ENCODE results near the gene ANXA7.

The ANXA7 gene

GRCh38 chr10:73388228-73388627 is 25.6 kb downstream of the ANXA7 start:
- no peak overlapping the region for H3K4me3 Mint-ChIP-seq
- H3K9me3 Mint-ChIP-seq: peaks cover 3% of the 10 kb centered on the region
- no peaks in the 10 kb centered on the region for H3K4me1 Mint-ChIP-seq
- H3K36me3 Mint-ChIP-seq (ENCODE audit: low read depth): peaks cover 62% of the 10 kb centered on the region
- no peaks in the 10 kb centered on the region for H3K27me3 Mint-ChIP-seq (ENCODE audit: low read depth)
- H3K27ac Mint-ChIP-seq: no peak overlapping the region
- TF ChIP-seq CTCF (IDR thresholded peaks at IDR 0.05; ENCODE audit: unreplicated experiment in 3 of 3): no peak

GRCh38 chr10:73386583-73386982 is 27.3 kb downstream of the ANXA7 start:
- no peaks in the 10 kb centered on the region for H3K27me3 Mint-ChIP-seq (ENCODE audit: low read depth)

GRCh38 chr10:73379064-73379748 is 34.7 kb downstream of the ANXA7 start:
- no peaks in the 10 kb centered on the region for H3K4me1 Mint-ChIP-seq
- no peak for TF ChIP-seq CTCF (IDR thresholded peaks at IDR 0.05; ENCODE audit: unreplicated experiment in 3 of 3)
- no peak overlapping the region for H3K27ac Mint-ChIP-seq
- no peak overlapping the region for H3K4me3 Mint-ChIP-seq
- H3K9me3 Mint-ChIP-seq: no peaks in the 10 kb centered on the region
- H3K27me3 Mint-ChIP-seq (ENCODE audit: low read depth): no peaks in the 10 kb centered on the region
- peaks cover 53% of the 10 kb centered on the region for H3K36me3 Mint-ChIP-seq (ENCODE audit: low read depth)

More at GRCh38 chr10:73386583-73386982, 27.3 kb downstream of the ANXA7 start:
- H3K9me3 Mint-ChIP-seq: no peaks in the 10 kb centered on the region
- no peak for TF ChIP-seq CTCF (IDR thresholded peaks at IDR 0.05; ENCODE audit: unreplicated experiment in 3 of 3)
- no peak overlapping the region for H3K27ac Mint-ChIP-seq
- H3K36me3 Mint-ChIP-seq (ENCODE audit: low read depth): peaks cover 57% of the 10 kb centered on the region
- H3K4me3 Mint-ChIP-seq: no peak overlapping the region
- no peaks in the 10 kb centered on the region for H3K4me1 Mint-ChIP-seq

- Mint-ChIP-seq H3K27ac (no peak overlapping the region), H3K36me3 (ENCODE audit: low read depth) (peaks cover 51% of the 10 kb centered on the region), H3K9me3 (no peaks in the 10 kb centered on the region), H3K4me1 (no peaks in the 10 kb centered on the region), H3K4me3 (no peak overlapping the region), H3K27me3 (ENCODE audit: low read depth) (no peaks in the 10 kb centered on the region)
- TF ChIP-seq CTCF (IDR thresholded peaks at IDR 0.05; ENCODE audit: unreplicated experiment in 3 of 3): no peak
These were observed 37.2 kb downstream of the ANXA7 start for GRCh38 chr10:73376679-73377078.

GRCh38 chr10:73368238-73368637 is 45.6 kb downstream of the ANXA7 start:
- no peaks in the 10 kb centered on the region for H3K4me1 Mint-ChIP-seq
- no peak overlapping the region for H3K4me3 Mint-ChIP-seq
- no peak for TF ChIP-seq CTCF (IDR thresholded peaks at IDR 0.05; ENCODE audit: unreplicated experiment in 3 of 3)
- H3K27ac Mint-ChIP-seq: no peak overlapping the region
- no peaks in the 10 kb centered on the region for H3K9me3 Mint-ChIP-seq
- no peaks in the 10 kb centered on the region for H3K27me3 Mint-ChIP-seq (ENCODE audit: low read depth)
- H3K36me3 Mint-ChIP-seq (ENCODE audit: low read depth): peaks cover 39% of the 10 kb centered on the region
